Osteocyte (in vitro differentiated cells): ENCODE measurements around the gene ZBTB24. TPM values are rescaled to one million over a fixed set of nuclear protein-coding genes. Genes with fewer than 3 reads are reported as not detected.
A peak's percentile ranks its signal among the peaks of the same experiment; 100 is the strongest.
"Not testable (repeated sequence)": the region's sequence is repeated elsewhere in the genome, so short reads cannot be mapped to it uniquely, and the experiment has no call there.

ENCODE experiments used
- DNase-seq: peaks from one replicate; pipeline ENCODE4 v3.0.0; 2021; ENCODE audit warnings: mixed read lengths; ENCODE audit not compliant: unreplicated experiment; ENCODE audit errors: extremely low spot score
- H3K27ac Mint-ChIP-seq: one replicate; pipeline ENCODE4 v1.8.0; 2021; ENCODE audit warnings: mild to moderate bottlenecking, mixed read lengths; ENCODE audit not compliant: unreplicated experiment
- H3K27me3 Mint-ChIP-seq: one replicate; pipeline ENCODE4 v1.8.0; 2021; ENCODE audit warnings: mixed read lengths; ENCODE audit not compliant: unreplicated experiment
- H3K36me3 Mint-ChIP-seq: one replicate; pipeline ENCODE4 v1.8.0; 2021; ENCODE audit warnings: mixed read lengths; ENCODE audit not compliant: unreplicated experiment
- H3K4me1 Mint-ChIP-seq: one replicate; pipeline ENCODE4 v1.8.0; 2021; ENCODE audit warnings: mixed read lengths; ENCODE audit not compliant: unreplicated experiment
- H3K4me3 Mint-ChIP-seq: one replicate; pipeline ENCODE4 v1.8.0; 2021; ENCODE audit warnings: mild to moderate bottlenecking, moderate library complexity, mixed read lengths; ENCODE audit not compliant: unreplicated experiment
- H3K9me3 Mint-ChIP-seq: one replicate; pipeline ENCODE4 v1.8.0; 2021; ENCODE audit warnings: mixed read lengths; ENCODE audit not compliant: unreplicated experiment
- CTCF ChIP-seq: fragments of 200-600 bp; sonication (generic); IDR thresholded peaks from 2 replicates; pipeline ENCODE4 v1.5.0; 2021; ENCODE audit warnings: antibody characterized with exemption, mild to moderate bottlenecking, moderate library complexity
- total RNA-seq: library from RNA; stranded (reverse); gene quantifications from 2 replicates; pipeline ENCODE4 v1.2.1, GENCODE V29; 2021

Gene ZBTB24
- total RNA-seq, 1 donor from 2014 or later = 6.2 TPM

- Mint-ChIP-seq H3K27ac (no peak overlapping the region), H3K36me3 (peaks cover 26% of the 10 kb centered on the region), H3K4me3 (no peak overlapping the region), H3K9me3 (no peaks in the 10 kb centered on the region), H3K27me3 (no peaks in the 10 kb centered on the region), H3K4me1 (peaks cover under 1% of the 10 kb centered on the region)
- TF ChIP-seq CTCF = no peak
- no peak for DNase-seq
These were observed 21.1 kb downstream of the ZBTB24 start for GRCh38 chr6:109461733-109462526.

- not testable (repeated sequence) for H3K4me3 Mint-ChIP-seq, DNase-seq, H3K27me3 Mint-ChIP-seq, H3K9me3 Mint-ChIP-seq, H3K4me1 Mint-ChIP-seq, H3K27ac Mint-ChIP-seq
- peaks cover 24% of the 10 kb centered on the region for H3K36me3 Mint-ChIP-seq
These were observed 21.8 kb downstream of the ZBTB24 start for GRCh38 chr6:109461205-109461604.

GRCh38 chr6:109460161-109460829 is 22.7 kb downstream of the ZBTB24 start:
- DNase-seq = no peak
- Mint-ChIP-seq H3K9me3 (no peaks in the 10 kb centered on the region), H3K36me3 (peaks cover 14% of the 10 kb centered on the region), H3K27ac (no peak overlapping the region), H3K4me1 (peaks cover 9% of the 10 kb centered on the region), H3K27me3 (no peaks in the 10 kb centered on the region), H3K4me3 (no peak overlapping the region)
- no peak for TF ChIP-seq CTCF

GRCh38 chr6:109458774-109459531 is 24.1 kb downstream of the ZBTB24 start:
- TF ChIP-seq CTCF = no peak
- peaks cover 16% of the 10 kb centered on the region for H3K4me1 Mint-ChIP-seq
- peaks cover 12% of the 10 kb centered on the region for H3K36me3 Mint-ChIP-seq
- no peaks in the 10 kb centered on the region for H3K9me3 Mint-ChIP-seq
- no peaks in the 10 kb centered on the region for H3K27me3 Mint-ChIP-seq
- no peak overlapping the region for H3K27ac Mint-ChIP-seq
- no peak overlapping the region for H3K4me3 Mint-ChIP-seq
- DNase-seq = no peak

GRCh38 chr6:109457562-109457996 is 25.4 kb downstream of the ZBTB24 start:
- Mint-ChIP-seq H3K27ac (peak overlapping the region; percentile 24), H3K4me3 (peak overlapping the region; percentile 7), H3K27me3 (no peaks in the 10 kb centered on the region), H3K4me1 (peaks cover 20% of the 10 kb centered on the region), H3K9me3 (no peaks in the 10 kb centered on the region), H3K36me3 (peaks cover 10% of the 10 kb centered on the region)
- no peak for TF ChIP-seq CTCF
- DNase-seq = no peak
